HG03432 (cell line): ENCODE measurements around the gene AQR.
A peak's percentile ranks its signal among the peaks of the same experiment; 100 is the strongest.

ENCODE experiments used
- ATAC-seq: cut with Tn5 transposase; IDR thresholded peaks from one replicate; pipeline ENCODE4 v1.9.1; 2021; ENCODE audit warnings: mild to moderate bottlenecking, moderate library complexity; ENCODE audit not compliant: unreplicated experiment

The AQR gene

DNA sequence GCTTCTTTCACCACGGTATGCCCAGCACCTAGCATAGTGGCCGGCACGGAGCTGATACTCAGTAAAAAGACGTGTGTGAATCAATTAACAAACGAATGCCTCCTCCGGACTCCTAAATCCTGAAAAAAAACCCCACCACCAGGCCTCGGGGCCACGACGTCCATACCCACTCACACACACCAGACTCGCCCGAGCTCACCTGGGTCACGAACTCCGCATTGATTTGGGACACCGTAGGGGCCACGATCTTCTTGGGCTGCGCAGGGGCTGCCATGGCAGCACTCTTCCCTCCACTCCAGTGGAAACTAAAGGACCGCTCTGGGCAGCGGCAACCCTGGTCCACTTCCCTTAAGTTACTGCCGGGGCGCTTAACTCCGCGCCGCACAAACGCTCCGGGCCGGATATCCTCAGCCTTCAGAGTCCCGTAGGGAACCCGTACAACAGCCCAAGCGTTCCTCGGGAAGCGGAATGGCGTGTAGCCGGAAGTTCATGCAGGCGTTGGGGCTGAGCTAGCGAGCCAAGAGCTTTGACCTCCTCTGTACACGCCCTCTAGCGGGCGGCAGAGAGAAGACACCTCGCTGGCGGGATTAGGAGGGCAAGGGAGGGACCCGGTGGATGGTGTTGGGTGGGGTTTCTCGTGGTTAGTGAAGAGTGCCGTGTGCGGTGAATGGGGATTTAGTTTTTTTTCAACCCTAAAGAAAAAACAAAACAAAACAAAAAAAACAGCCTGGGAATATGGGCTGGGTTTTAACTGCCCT is at the start of gene AQR:
Gene AQR (minus strand): TSS at position 403 of the 758 bp plus-strand sequence. CDS start 129 bp downstream, at position 274.
- peak; percentile 99 for ATAC-seq

- ATAC-seq: no peak
Observed at GRCh38 chr15:35014241-35014640, 44.7 kb upstream of the AQR start.

DNA sequence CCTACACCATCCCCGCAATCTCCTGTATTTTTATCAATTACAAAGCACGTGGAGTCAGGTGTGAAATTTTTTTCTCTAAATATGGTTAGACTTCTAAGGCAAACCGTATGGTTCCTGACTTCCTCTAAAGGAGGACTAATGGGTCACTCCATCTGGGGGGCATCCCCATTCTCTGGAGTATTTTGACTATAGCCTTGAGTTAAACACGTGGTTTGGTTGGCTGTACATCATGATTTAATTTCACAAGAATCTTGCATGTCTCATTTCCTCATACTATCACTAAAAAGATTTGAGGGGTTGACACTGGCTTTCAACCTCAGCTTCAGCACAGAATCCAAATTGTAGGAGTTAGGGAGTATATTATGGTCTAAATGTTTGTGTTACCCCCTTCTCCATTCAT is 43.8 kb upstream of the AQR start:
- no peak for ATAC-seq

- no peak for ATAC-seq
Observed at GRCh38 chr15:35007397-35007796, 37.9 kb upstream of the AQR start.

- ATAC-seq: no peak
Observed at GRCh38 chr15:35005933-35006332, 36.4 kb upstream of the AQR start.

GRCh38 chr15:35003928-35004327 is 34.4 kb upstream of the AQR start:
- ATAC-seq: no peak

GRCh38 chr15:35000511-35000910 is 31.0 kb upstream of the AQR start:
- ATAC-seq: no peak

DNA sequence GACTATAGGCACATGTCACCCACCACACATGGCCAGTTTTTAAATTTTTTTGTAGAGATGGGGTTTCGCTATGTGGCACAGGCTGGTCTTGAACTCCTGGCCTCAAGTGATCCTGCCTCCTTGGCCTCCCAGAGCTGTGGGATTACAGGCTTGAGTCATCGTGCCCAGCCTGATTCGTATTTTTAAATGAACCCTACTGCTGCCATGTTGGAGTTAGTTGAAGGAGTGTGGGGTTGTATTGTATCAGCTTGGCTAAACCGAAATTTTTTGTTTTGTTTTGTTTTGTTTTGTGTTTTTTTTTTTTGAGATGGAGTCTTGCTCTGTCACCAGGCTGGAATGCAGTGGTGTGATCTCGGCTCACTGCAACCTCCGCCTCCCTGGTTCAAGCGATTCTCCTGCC is 30.4 kb upstream of the AQR start:
- no peak for ATAC-seq

GRCh38 chr15:34994925-34995324 is 25.4 kb upstream of the AQR start:
- no peak for ATAC-seq

- peak; percentile 96 for ATAC-seq
Observed at GRCh38 chr15:34993877-34994276, 24.3 kb upstream of the AQR start.

- peak; percentile 32 for ATAC-seq
Observed at GRCh38 chr15:34993412-34993811, 23.9 kb upstream of the AQR start.

DNA sequence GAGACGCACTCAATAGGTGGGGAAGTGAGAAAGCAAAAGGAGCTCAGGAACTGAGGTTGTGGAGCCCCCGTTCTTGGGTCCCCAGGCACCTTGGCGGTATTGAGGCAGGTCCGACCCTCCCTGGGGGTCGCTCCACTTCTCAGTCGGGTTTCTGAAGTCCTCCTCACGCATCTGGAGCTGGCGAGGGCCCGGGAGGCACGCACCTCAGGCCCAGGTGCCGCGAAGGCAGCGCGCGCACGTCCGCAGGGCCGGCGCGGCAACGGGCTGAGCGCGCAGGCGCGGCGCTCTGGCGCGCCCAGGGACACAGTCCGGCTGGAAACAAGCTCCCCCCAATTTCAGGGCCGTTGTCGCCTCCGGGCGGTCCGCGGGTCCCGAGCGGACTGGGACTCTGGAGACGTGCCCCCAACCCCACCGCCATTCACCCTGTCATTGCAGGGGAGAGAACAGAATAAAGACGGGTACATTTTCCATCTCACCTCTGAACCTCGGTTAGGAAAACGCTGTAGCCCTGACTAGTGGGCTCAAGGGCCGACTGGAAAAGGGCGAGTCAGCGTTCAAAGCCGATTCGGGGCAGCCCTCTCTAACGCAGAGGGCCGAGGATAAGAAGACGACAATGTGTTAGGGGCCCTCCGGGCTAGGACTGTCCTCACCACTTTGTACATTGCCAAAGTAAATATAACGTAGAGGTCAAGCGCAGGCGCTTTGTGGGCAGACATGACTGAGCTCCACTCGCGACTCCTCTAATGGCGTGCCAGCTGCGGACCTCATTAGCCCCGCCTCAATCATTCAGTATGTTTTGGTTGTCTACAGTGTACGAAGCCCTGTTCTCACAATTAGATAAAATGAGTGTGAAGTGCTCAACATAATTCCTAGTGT is 18.7 kb upstream of the AQR start, which contains the start of gene ZNF770:
Gene ZNF770 (minus strand): TSS at position 261 of the 876 bp plus-strand sequence. CDS start 4,853 bp downstream, outside the sequence.
- peak; percentile 87 for ATAC-seq

- ATAC-seq: no peak
Observed at GRCh38 chr15:34987609-34988026, 18.1 kb upstream of the AQR start.

GRCh38 chr15:34986771-34987480 is 17.4 kb upstream of the AQR start:
- ATAC-seq: no peak

- ATAC-seq: no peak
Observed at GRCh38 chr15:34986326-34986725, 16.8 kb upstream of the AQR start.

- ATAC-seq: no peak
Observed at GRCh38 chr15:34984889-34985630, 15.5 kb upstream of the AQR start.

GRCh38 chr15:34976743-34977142 is 7.2 kb upstream of the AQR start:
- no peak for ATAC-seq

- ATAC-seq: no peak
Observed at GRCh38 chr15:34976073-34976472, 6.5 kb upstream of the AQR start.

GRCh38 chr15:34973512-34973911 is 4.0 kb upstream of the AQR start:
- no peak for ATAC-seq

DNA sequence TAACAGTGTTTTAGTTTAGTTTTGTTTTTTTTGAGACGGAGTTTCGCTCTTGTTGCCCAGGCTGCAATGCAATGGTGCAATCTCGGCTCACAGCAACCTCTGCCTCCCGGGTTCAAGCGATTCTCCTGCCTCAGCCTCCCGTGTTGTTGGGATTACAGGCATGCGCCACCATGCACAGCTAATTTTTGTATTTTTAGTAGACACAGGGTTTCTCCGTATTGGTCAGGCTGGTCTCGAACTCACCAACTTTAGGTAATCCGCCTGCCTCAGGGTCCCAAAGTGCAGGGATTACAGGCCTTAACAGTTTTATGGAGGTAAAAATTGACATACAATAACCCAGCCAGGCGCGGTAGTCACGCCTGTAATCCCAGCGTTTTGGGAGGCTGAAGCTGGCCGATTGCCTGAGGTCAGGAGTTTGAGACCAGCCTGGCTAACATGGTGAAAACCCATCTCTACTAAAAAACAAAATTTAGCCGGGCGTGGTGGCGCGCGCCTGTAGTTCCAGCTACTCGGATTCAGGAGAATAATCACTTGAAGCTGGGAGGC is 629 bp upstream of the AQR start:
- peak; percentile 15 for ATAC-seq
